GM18951 (cell line): ENCODE measurements around the gene LSAMP.

Experiments used
- POLR2A ChIP-seq: IDR thresholded peaks from 4 replicates; pipeline ENCODE4 v1.6.1; 2011; ENCODE audit warnings: mild to moderate bottlenecking; ENCODE audit not compliant: insufficient read length, insufficient read depth; ENCODE audit errors: extremely low read depth
- in situ Hi-C: fragments of 300-500 bp; cut with MboI; formaldehyde crosslinking; loops from one replicate; pipeline ENCODE4 v1.12.0; 2022; ENCODE audit warnings: low sequenced_read_pairs, mixed read lengths, inconsistent platforms; ENCODE audit not compliant: unreplicated experiment

LSAMP gene

DNA sequence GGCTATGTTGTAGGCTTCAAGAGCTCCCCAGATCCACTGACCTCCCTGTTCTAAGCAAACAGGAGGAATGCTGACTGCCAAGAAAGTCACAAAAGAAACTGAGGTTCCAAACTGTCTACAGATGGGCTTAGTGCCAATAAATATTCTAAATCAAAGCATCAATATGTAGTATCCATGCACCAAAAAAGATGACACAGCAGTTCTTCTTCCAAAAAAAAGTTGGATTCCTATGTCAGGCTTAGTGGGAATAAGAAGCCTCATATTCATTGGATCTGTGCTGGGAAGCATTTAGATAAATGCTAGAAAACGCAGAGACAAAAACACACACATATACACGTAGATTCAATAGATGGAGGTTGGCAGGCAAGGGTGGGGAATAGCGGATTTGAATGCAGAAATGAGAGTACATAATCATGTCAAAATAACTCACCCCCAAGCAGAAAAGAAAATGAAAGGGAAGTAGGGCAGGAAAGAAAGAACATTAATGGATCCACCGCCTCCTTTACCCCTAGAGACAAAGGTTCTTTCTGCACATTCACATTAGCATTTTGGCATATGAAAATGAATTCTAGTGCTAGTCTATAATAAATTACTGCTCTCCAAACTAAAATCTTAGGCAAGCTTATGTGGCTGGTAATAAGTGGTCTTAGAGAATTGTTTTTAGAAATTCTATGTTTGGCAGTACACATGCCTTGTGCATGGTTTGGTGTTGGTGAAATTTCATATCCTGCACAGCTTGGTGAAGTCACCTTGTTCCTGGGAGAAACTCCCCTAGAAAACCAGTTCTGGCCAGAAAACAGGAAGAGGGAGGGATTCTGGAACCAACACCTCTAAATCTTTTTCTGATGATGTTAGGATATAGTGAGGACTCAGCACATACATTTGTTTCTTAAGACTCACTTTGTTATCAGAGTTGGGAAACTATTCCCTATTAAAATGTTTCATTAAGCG lies 283.4 kb downstream of the LSAMP start:
- TF ChIP-seq POLR2A, result no peak
- in situ Hi-C loops, result no loop called here

DNA sequence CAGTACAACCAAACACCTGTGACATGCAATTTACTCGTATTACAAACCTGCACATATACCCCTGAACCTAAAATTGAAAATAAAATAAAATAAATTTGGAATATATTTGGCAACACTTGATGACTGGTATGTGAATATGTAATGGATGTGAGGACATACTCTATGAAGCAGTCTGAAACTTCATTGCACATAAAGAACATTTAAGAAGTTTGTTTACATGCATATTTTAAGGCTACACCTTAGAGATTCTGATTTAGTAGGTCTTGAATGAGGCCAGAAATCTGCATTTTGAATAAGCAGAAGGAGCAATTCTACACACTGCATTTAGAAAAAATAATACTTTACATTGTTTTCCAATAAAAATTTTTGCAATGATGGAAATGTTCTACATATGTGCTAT lies 284.7 kb downstream of the LSAMP start:
- in situ Hi-C loops, result no loop called here
- no peak for TF ChIP-seq POLR2A

DNA sequence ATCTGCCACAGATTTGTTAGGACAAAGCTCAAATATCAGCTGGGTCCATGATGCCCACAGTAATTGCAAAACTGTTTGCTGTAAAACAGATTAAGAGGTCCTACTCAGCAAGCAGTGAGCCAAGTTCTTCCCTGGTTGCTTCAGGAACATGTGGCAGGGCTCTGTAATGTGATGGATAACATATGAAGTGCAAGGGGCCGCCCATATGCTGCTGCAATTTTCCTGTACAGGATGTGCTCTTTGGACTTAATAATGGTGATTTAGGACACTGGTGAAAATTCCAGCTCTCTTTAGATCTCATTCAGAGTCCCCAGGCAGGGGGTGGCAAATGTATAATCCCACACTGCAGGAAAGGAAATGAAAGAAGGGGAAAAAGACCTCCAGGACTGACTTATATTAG lies 289.4 kb downstream of the LSAMP start:
- no peak for TF ChIP-seq POLR2A
- in situ Hi-C loops, result no loop called here

DNA sequence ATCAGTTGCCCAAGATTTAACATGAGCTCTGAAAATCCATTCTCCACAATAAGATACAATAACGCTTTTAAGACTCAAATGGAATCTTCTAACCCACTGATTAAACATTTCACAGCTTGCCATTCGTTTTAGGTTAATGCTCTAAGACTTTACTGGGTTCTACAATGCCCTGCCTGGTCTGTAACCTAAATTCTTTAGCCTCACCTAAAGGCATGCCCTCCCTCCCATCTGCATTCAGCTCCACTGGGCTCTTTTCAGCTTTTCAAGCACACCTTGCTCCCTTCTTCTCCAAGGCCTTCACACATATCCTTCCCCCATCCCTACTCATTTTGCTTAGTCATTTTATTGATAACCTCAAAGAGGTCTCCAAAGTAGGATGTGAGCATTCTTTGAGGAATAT lies 290.9 kb downstream of the LSAMP start:
- in situ Hi-C loops, result no loop called here
- TF ChIP-seq POLR2A, result no peak

DNA sequence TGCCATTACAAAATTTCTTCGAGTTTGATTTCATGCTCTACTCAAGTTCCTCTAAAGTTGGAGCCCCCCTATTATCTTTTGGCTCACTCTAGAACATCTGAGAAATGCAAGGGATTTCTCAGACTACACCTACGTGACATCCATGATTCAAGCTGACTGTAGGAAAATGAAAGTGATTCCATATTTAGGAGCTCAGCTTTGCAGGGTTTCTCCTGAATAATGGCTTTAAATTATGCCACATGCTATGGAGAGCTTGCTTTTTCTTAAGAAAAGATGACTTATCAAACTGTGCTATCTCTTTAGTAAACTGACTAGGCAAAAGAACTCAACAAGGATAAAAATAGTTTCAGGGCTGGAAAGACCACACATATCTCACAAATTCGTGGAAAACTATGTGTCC lies 292.1 kb downstream of the LSAMP start:
- in situ Hi-C loops, result no loop called here
- TF ChIP-seq POLR2A, result no peak

DNA sequence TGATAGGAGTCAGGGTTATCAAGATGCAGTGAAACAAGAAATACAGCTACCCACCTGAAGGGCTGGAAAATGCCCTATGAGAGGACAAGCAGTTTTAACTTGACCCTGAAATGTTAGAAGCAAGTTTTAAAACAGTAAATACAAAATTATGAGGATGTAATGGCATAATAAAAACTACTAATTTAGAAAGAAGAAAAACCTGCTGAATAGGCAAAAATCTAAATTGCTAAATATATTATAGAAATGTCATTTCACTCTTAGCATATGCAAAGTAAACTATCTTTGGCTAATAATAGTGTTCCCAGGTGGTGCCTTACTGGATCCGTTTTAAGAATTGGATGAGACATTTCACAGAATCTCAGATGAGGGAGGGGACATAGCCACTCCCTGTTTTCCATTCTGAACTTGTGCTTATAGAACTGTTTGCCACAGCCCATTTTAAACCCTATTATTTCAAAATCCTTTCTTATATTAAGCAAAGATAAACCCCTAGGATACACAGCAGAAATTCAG lies 294.6 kb downstream of the LSAMP start:
- TF ChIP-seq POLR2A, result no peak
- in situ Hi-C loops, result no loop called here

DNA sequence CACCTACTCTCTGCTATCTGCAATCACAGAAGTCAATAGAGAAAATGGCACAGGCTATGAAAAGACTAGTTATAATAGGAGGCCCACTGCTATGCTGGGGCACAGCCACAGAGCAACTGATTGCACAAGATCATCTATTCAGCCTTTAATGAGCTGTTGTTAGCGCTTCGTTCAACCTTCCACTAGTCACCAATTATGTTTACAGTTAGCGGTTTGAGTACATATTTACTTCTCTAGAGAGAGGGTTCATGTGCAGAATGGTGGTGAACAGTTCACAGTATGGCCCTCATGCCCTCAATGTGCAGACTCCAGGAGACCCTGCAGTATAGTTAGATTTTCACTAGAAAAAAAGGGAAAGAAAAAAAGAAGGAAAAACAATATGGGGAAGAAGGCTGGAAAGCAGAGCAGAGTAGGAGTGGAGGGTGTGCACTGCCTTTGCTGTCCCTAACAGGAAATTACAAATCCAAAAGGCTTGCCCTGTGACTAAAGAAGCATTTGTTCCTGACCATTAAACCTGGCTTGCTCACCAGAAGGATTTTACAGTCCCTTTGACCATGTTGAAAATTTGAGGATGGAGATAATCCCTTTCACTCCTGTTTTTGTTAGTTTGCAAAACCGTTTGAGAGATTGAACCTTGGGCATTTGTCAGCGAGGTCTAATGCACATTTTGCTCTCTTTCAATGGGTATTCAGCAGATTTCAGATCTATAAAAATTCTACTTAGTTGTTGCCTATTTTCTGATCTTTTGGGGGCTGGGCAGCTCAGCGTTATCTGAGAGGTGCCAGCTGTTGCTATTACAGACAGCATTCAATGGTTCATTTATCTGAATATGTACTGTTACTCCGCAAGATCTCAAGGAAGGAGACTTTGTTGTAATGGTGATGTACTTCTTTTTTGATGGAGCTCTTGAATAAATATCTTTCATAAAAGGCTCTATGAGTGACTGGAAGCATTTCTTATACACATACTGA lies 296.1 kb downstream of the LSAMP start:
- no peak for TF ChIP-seq POLR2A
- in situ Hi-C loops, result no loop called here

DNA sequence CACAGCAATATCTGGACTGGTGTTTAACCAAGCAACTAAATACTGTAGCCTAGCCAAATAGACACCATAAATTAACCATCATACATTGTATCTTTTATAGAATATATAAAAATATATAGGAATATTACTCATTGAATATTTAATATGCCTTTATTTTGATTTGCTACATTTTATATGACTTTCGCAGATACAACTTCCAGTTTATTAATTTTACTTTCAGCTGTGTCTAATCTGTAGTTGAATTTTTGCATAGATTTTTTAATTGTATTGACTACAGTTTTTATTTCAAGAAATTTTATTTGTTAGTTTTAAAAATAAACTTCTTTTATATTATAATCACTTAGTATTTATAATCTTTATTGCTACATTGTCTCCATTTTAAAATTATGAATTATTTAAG lies 299.7 kb downstream of the LSAMP start:
- TF ChIP-seq POLR2A, result no peak
- in situ Hi-C loops, result no loop called here

DNA sequence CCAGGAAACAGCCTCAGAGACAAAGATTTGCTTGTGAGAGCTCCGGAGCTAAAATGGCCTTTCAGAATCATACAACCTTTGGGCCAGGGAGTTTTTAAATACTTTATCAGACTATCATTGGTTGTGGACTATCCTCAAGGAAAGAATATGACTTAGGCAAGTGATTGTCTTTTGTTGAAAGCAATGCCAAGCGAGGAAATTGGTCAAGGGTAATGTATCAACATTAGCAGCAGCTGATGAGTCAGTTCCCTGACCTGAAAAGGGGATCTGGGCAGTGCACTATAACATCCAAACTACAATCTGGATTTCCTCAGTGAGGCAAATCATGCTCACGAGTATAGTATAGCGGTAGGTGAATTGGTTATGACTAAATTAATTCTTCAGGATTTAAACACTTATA lies 303.6 kb downstream of the LSAMP start:
- in situ Hi-C loops, result no loop called here
- TF ChIP-seq POLR2A, result no peak

DNA sequence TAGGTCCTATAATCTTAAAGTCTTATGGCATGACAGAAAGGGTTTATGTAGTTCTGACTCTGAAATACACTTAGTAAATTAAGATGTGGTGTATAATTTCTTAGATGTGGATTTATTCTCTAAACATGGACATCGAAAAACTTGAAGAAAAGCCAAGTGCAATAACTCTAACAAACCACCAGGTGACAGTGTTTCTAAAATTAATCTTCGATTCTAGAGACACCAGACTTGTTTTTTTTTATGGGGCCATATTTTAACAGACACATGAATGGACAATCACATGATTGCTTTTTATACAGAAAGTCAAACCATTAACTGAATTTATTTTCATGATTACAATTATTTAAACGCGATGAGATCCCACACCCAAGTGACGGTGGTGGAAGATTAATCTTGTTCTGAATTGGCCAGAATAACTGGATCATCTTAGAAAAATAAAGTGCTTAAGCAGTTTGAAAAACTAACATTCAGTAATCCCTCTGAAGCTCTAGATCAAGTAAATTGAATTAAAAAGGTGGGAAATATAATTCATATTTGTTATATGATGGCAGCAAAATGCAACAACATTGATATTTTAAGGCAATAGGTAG lies 305.1 kb downstream of the LSAMP start:
- in situ Hi-C loops, result no loop called here
- no peak for TF ChIP-seq POLR2A

DNA sequence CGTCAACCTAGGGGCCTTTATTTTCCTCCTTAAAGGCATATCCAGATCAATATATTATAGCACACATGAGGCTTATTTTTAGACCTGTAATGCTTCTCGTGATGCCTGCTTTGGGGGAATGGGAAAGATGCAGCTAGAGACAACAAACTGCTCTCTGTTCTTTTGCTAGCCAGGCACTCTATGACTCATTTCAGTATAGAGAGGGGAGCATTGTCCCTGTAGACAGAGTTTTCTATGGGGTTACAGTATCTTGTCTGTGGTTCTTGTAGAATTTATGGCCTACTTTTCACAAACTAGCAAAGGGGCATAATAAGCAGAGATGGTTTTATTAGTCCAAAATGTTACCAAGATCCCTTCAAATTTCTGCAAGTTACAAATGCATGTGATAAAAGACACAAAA lies 305.6 kb downstream of the LSAMP start:
- no peak for TF ChIP-seq POLR2A
- in situ Hi-C loops, result loop anchor here (10.0 kb wide), 1 partner anchor 615 kb away; no protein-coding TSS in a partner anchor

DNA sequence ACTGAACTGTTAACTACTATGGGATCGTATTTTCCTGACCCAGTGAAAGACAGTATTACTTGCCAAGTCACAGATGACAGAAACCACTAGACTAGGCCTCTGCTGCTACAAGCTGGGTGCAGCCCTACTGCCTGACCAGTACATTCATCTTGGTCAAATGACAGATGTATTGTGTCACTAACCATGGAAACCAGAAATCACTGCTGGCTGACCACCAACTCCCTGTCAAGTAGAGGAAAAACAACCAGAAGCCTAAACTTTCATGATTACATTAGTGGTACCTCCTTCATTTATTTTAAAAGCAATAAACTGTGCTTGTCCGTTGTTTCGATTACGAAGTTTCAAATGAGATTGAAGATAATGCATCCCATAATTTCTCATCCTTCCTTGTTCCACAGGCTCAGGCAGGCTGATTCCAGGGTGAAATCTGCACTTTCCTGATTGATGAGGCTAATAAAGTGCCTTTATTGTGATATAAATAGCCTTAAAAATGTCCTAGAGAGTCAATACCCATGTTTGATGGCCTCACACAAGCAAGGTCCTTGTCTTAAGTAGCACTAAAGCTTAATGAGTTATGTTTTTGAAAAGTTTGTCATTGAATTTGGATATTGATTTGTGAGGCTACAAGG lies 309.7 kb downstream of the LSAMP start:
- in situ Hi-C loops, result loop anchor here (10.0 kb wide), 1 partner anchor 619 kb away; no protein-coding TSS in a partner anchor
- no peak for TF ChIP-seq POLR2A

DNA sequence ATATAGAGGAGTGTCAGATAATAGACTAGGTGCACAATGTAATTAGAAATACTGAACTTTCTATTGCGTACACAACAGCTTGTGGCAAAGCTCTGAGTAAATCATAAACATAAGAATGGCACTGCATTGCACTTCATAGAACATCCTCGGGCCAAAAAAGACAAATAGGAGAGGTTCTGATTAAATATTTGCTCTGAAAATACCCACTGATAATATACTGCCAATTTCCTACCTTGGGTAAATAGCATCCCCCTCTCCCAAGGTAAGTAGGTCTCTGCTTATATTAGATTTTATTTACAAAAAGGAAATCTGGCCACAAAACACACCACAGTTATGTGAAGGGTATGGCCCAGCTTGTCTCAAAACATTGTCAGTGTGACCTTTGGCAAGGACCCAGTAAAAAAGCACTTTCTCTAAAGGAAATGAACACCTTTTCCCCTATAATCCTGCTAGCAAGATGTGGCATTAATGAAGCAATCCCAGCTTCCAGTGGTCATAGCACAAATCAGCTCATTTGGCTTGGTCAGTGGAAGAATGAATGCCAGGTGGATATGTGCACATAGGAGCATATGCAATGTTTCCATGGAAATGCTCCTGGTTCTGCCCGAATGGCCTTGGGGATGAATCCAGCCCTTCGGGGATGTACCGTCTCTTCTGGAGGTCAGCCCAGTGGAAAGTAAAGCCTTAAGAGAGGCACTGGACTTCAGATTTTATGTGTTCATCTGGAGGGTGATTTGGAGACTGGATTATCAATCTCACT lies 315.9 kb downstream of the LSAMP start:
- no peak for TF ChIP-seq POLR2A
- in situ Hi-C loops, result no loop called here
